ENCODE measurements around the gene TWF1. TPM values are rescaled to one million over a fixed set of nuclear protein-coding genes. Genes with fewer than 3 reads are reported as not detected.
A peak's percentile ranks its signal among the peaks of the same experiment; 100 is the strongest.

Gene TWF1
- total RNA-seq, 1 experiment from 2014 or later, result 85.9 TPM

GRCh38 chr12:43805149-43805859 lies 813 bp downstream of the TWF1 start:
- peak overlapping the region; percentile 76 for H3K27ac ChIP-seq
- H3K4me2 ChIP-seq, result peak overlapping the region; percentile 98
- peaks cover 28% of the 10 kb centered on the region for H3K4me1 ChIP-seq (replicated peaks; ENCODE audit: insufficient read depth)
- H3F3A ChIP-seq (ENCODE audit: insufficient read depth, low read depth), result peaks cover 5% of the 10 kb centered on the region
- CTCF ChIA-PET, result no interaction called here
- no peak for DNase-seq
- peaks cover 38% of the 10 kb centered on the region for H3K79me2 ChIP-seq (ENCODE audit: low read depth)
- peak overlapping the region; percentile 95 for H2AFZ ChIP-seq
- H4K20me1 ChIP-seq (ENCODE audit: insufficient read depth), result no peaks in the 10 kb centered on the region; the same call in 1 of the 2 replicates
- no peaks in the 10 kb centered on the region for H3K9me2 ChIP-seq (ENCODE audit: insufficient read depth)
- H3K9me3 ChIP-seq (ENCODE audit: insufficient read depth, low read depth), result no peaks in the 10 kb centered on the region
- intact Hi-C loops (cut with micrococcal nuclease; ENCODE audit: unreplicated experiment), result loop anchor here (5.0 kb wide), 1 partner anchor 77 kb away; no protein-coding TSS in a partner anchor
- TF ChIP-seq CTCF (conservative IDR thresholded peaks at IDR 0.05) (no peak), EZH2 (IDR thresholded peaks at IDR 0.05; ENCODE audit: low read depth) (no peak)
- peaks cover 35% of the 10 kb centered on the region for H3K36me3 ChIP-seq (ENCODE audit: low read depth)
- no TSS peak for BruUV-seq (replicated peaks)
- peak overlapping the region; percentile 94 for H3K4me3 ChIP-seq
- POLR2A ChIA-PET (ENCODE audit: unreplicated experiment), result interaction anchor here (0.5 to 1.6 kb wide), 6 partner anchors 12 to 99 kb away, joined by 3 to 19 read pairs (median 6); partner anchors contain the start of gene IRAK4
- H3K27me3 ChIP-seq (ENCODE audit: insufficient read depth, low read depth), result no peaks in the 10 kb centered on the region

- H3K27me3 ChIP-seq (ENCODE audit: insufficient read depth, low read depth), result no peaks in the 10 kb centered on the region
- no TSS peak for BruUV-seq (replicated peaks)
- H3K27ac ChIP-seq, result no peak overlapping the region
- TF ChIP-seq EZH2 (IDR thresholded peaks at IDR 0.05; ENCODE audit: low read depth) (no peak), CTCF (conservative IDR thresholded peaks at IDR 0.05) (no peak)
- H3K4me1 ChIP-seq (replicated peaks; ENCODE audit: insufficient read depth), result peaks cover 17% of the 10 kb centered on the region
- H2AFZ ChIP-seq, result no peak overlapping the region
- ChIA-PET POLR2A (ENCODE audit: unreplicated experiment) (interaction anchor here (0.9 kb wide), 1 partner anchor 55 kb away, joined by 4 read pairs; no protein-coding TSS in a partner anchor), CTCF (interaction anchor here (0.6 kb wide), 1 partner anchor 1079 kb away, joined by 5 read pairs; the partner anchor contains the start of gene NELL2)
- intact Hi-C loops (cut with micrococcal nuclease; ENCODE audit: unreplicated experiment), result no loop called here
- no peak overlapping the region for H3K4me2 ChIP-seq
- 0 out of 2 replicates have a peak, but pooled peaks cover 2% of the 10 kb centered on the region for H3K79me2 ChIP-seq (ENCODE audit: low read depth)
- no peaks in the 10 kb centered on the region; the same call in 1 of the 2 replicates for H3K9me3 ChIP-seq (ENCODE audit: insufficient read depth, low read depth)
- peaks cover 55% of the 10 kb centered on the region for H3K36me3 ChIP-seq (ENCODE audit: low read depth)
- H3K4me3 ChIP-seq, result no peak overlapping the region
- H3K9me2 ChIP-seq (ENCODE audit: insufficient read depth), result no peaks in the 10 kb centered on the region
- peaks cover 37% of the 10 kb centered on the region for H3F3A ChIP-seq (ENCODE audit: insufficient read depth, low read depth)
- H4K20me1 ChIP-seq (ENCODE audit: insufficient read depth), result no peaks in the 10 kb centered on the region; the same call in 1 of the 2 replicates
- DNase-seq, result no peak
Measured at GRCh38 chr12:43797561-43798217, 8.4 kb downstream of the TWF1 start.

GRCh38 chr12:43795716-43796280 lies 10.3 kb downstream of the TWF1 start:
- intact Hi-C loops (cut with micrococcal nuclease; ENCODE audit: unreplicated experiment), result no loop called here
- peaks cover 17% of the 10 kb centered on the region for H3K4me1 ChIP-seq (replicated peaks; ENCODE audit: insufficient read depth)

More at GRCh38 chr12:43795716-43796280, 10.3 kb downstream of the TWF1 start:
- peak overlapping the region; percentile 16 for H3K27ac ChIP-seq
- no peaks in the 10 kb centered on the region for H3K27me3 ChIP-seq (ENCODE audit: insufficient read depth, low read depth)
- BruUV-seq (replicated peaks), result no TSS peak
- no peaks in the 10 kb centered on the region; the same call in 1 of the 2 replicates for H3K9me3 ChIP-seq (ENCODE audit: insufficient read depth, low read depth)
- no peaks in the 10 kb centered on the region; the same call in 1 of the 2 replicates for H4K20me1 ChIP-seq (ENCODE audit: insufficient read depth)
- peaks cover 39% of the 10 kb centered on the region for H3K36me3 ChIP-seq (ENCODE audit: low read depth)
- ChIA-PET CTCF (no interaction called here), POLR2A (ENCODE audit: unreplicated experiment) (no interaction called here)
- no peak for TF ChIP-seq EZH2 (IDR thresholded peaks at IDR 0.05; ENCODE audit: low read depth)
- no peak for TF ChIP-seq CTCF (conservative IDR thresholded peaks at IDR 0.05)
- no peak overlapping the region for H2AFZ ChIP-seq
- H3K4me2 ChIP-seq, result peak overlapping the region; percentile 10
- no peak overlapping the region for H3K4me3 ChIP-seq
- no peaks in the 10 kb centered on the region for H3K79me2 ChIP-seq (ENCODE audit: low read depth)
- H3K9me2 ChIP-seq (ENCODE audit: insufficient read depth), result no peaks in the 10 kb centered on the region
- peak in 1 of 2 experiments; percentile 90 for DNase-seq
- H3F3A ChIP-seq (ENCODE audit: insufficient read depth, low read depth), result peaks cover 39% of the 10 kb centered on the region
